ENCODE data around the gene ABCC1. TPM values are rescaled to one million over a fixed set of nuclear protein-coding genes. Genes with fewer than 3 reads are reported as not detected.

Gene ABCC1
- total and polyA plus RNA-seq, 2 experiments from 2014 or later: 7.0 to 9.3 TPM

- 92% methylated on average over 14 of the region's 15 CpGs for WGBS (ENCODE audit: low lambda C conversion rate, missing lambda C conversion rate)
- TF ChIP-seq CTCF (IDR thresholded peaks at IDR 0.05; ENCODE audit: poor library complexity) (no peak), EZH2phosphoT487 (IDR thresholded peaks at IDR 0.05; ENCODE audit: low read depth, severe bottlenecking, unreplicated experiment) (no peak), EZH2 (IDR thresholded peaks at IDR 0.05; ENCODE audit: borderline replicate concordance) (no peak)
Observed at GRCh38 chr16:16169615-16170014, 220.2 kb downstream of the ABCC1 start.

DNA sequence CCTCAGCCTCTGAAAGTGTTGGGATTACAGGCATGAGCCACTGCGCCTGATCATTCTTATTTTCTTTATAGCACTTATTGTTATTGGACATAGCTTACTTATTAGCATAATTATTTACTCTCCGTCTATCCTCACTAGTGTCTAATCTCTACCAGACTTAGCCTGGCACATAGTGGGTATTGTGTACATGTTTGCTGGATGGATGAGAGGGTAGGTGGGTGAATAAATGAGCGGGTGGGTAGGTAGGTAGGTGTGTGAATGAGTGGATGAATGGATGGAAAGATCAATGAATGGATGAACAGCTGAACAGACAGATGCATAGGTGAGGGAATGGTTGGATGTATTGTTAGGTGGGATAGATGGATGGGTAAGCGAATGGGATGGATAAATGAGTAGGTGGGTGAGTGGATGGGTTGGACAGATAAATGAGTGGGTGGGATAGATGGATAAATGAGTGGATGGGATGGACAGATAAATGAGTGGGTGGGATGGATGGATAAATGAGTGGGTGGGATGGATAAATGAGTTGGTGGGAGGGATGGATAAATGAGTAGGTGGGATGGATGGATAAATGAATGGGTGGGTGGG lies 222.0 kb downstream of the ABCC1 start:
- 83% methylated on average over 4 of the region's 4 CpGs for WGBS (ENCODE audit: low lambda C conversion rate, missing lambda C conversion rate)
- H3K9me2 ChIP-seq (replicated peaks; ENCODE audit: insufficient read depth): no peaks in the 10 kb centered on the region
- H4K20me1 ChIP-seq (ENCODE audit: insufficient read depth, poor library complexity, severe bottlenecking): no peaks in the 10 kb centered on the region
- no peak overlapping the region for H3K4me3 ChIP-seq
- H3K79me2 ChIP-seq: no peaks in the 10 kb centered on the region
- DNase-seq (ENCODE audit: low spot score): no peak
- no peaks in the 10 kb centered on the region for H3K4me1 ChIP-seq (ENCODE audit: insufficient read depth)
- no peaks in the 10 kb centered on the region for H3K36me3 ChIP-seq (replicated peaks; ENCODE audit: insufficient read depth, low read depth)
- no peaks in the 10 kb centered on the region for H3K27me3 ChIP-seq
- H2AFZ ChIP-seq: no peak overlapping the region
- H3K27ac ChIP-seq: no peak overlapping the region
- no peak for TF ChIP-seq EZH2phosphoT487 (IDR thresholded peaks at IDR 0.05; ENCODE audit: low read depth, severe bottlenecking, unreplicated experiment)
- TF ChIP-seq CTCF (IDR thresholded peaks at IDR 0.05; ENCODE audit: poor library complexity): no peak
- TF ChIP-seq EZH2 (IDR thresholded peaks at IDR 0.05; ENCODE audit: borderline replicate concordance): no peak
- no peaks in the 10 kb centered on the region for H3K9me3 ChIP-seq (ENCODE audit: low read depth)
- H3K4me2 ChIP-seq: no peak overlapping the region

More at GRCh38 chr16:16169615-16170014, 220.2 kb downstream of the ABCC1 start:
- no peaks in the 10 kb centered on the region for H3K36me3 ChIP-seq (replicated peaks; ENCODE audit: insufficient read depth, low read depth)
- no peaks in the 10 kb centered on the region for H3K4me1 ChIP-seq (ENCODE audit: insufficient read depth)
- no peaks in the 10 kb centered on the region for H3K79me2 ChIP-seq
- H2AFZ ChIP-seq: no peak overlapping the region
- no peak for DNase-seq (ENCODE audit: low spot score)
- no peaks in the 10 kb centered on the region for H3K9me2 ChIP-seq (replicated peaks; ENCODE audit: insufficient read depth)
- no peak overlapping the region for H3K27ac ChIP-seq
- no peak overlapping the region for H3K4me2 ChIP-seq
- H4K20me1 ChIP-seq (ENCODE audit: insufficient read depth, poor library complexity, severe bottlenecking): no peaks in the 10 kb centered on the region
- H3K9me3 ChIP-seq (ENCODE audit: low read depth): no peaks in the 10 kb centered on the region
- H3K27me3 ChIP-seq: no peaks in the 10 kb centered on the region
- no peak overlapping the region for H3K4me3 ChIP-seq

DNA sequence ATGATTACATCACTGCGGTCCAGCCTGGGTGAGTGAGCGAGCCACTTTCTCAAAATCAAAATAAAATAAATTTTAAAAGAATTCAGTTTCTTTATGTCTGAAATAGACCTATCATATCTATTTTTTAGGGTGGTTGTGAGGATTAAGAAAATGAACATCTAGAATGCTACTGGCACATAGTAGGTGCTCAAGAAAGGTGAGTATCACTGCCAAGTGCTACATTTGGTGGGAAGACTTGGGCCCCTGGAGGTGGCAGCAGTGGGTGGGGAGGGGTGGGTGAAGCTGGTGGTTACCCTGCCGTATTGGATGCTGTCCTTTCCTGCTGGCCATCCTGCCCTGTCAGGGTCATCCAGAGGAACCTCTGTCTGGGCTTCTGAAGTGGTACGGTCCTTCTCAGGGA lies 223.6 kb downstream of the ABCC1 start:
- WGBS (ENCODE audit: low lambda C conversion rate, missing lambda C conversion rate): 99% methylated on average over 4 of the region's 4 CpGs
- no peak for TF ChIP-seq EZH2 (IDR thresholded peaks at IDR 0.05; ENCODE audit: borderline replicate concordance)
- no peak for TF ChIP-seq CTCF (IDR thresholded peaks at IDR 0.05; ENCODE audit: poor library complexity)
- TF ChIP-seq EZH2phosphoT487 (IDR thresholded peaks at IDR 0.05; ENCODE audit: low read depth, severe bottlenecking, unreplicated experiment): no peak
- Histone ChIP-seq H3K9me3 (ENCODE audit: low read depth) (no peaks in the 10 kb centered on the region), H3K27ac (no peak overlapping the region), H3K36me3 (replicated peaks; ENCODE audit: insufficient read depth, low read depth) (no peaks in the 10 kb centered on the region), H3K4me2 (no peak overlapping the region), H3K9me2 (replicated peaks; ENCODE audit: insufficient read depth) (no peaks in the 10 kb centered on the region), H3K4me1 (ENCODE audit: insufficient read depth) (no peaks in the 10 kb centered on the region), H3K4me3 (no peak overlapping the region), H3K79me2 (no peaks in the 10 kb centered on the region), H3K27me3 (no peaks in the 10 kb centered on the region), H4K20me1 (ENCODE audit: insufficient read depth, poor library complexity, severe bottlenecking) (no peaks in the 10 kb centered on the region), H2AFZ (no peak overlapping the region)
- DNase-seq (ENCODE audit: low spot score): no peak
